K562 (cell line): ENCODE measurements around the gene GFRA1. TPM values are rescaled to one million over a fixed set of nuclear protein-coding genes. Genes with fewer than 3 reads are reported as not detected.

Source experiments
- ATAC-seq: fragments of 200-7000 bp; cut with Tn5 transposase; 3 replicates; pipeline ENCODE4 v1.9.1; 2020; ENCODE audit warnings: moderate library complexity
- BruUV-seq: library from RNA; stranded (reverse); fragments of 400-500 nt; replicated peaks from 2 replicates; lab custom pipeline; 2021; lab: Mats Ljungman, UMichigan
- CTCF ChIA-PET: fragments of 300-600 bp; formaldehyde crosslinking; extraction: SDS; loops from one replicate; lab custom pipeline; 2021; ENCODE audit warnings: low intra/inter-chr PET ratio; lab: Yijun Ruan, JAX
- POLR2A ChIA-PET: fragments of 300-600, 350-650 bp; sonication (Branson Sonifier 250); formaldehyde crosslinking; extraction: SDS; loops from one replicate; lab custom pipeline; 2021; ENCODE audit warnings: antibody characterized with exemption, inconsistent platforms; lab: Yijun Ruan, JAX
- DNase-seq, 4 experiments: peaks; one replicate each; pipeline versions ENCODE4 v3.0.0 to v3.0.0-alpha.2; 2011 to 2018; ENCODE audit warnings: low spot score in 3 of 4, mixed read lengths in 3 of 4; ENCODE audit errors: extremely low read depth in 1 of 4
- FAIRE-seq: peaks from 2 replicates; lab custom pipeline; 2011; peaks lifted over from hg19 to GRCh38; lab: Jason Lieb, UNC
- H2AFZ ChIP-seq: 2 replicates; pipeline ENCODE4 v1.6.0; 2011; ENCODE audit warnings: low read depth, low read length, control low read depth, inconsistent platforms
- H3K27ac ChIP-seq: fragments of 200-600 bp; 3 replicates; pipeline ENCODE4 v1.8.0; 2011; ENCODE audit warnings: low read depth, mild to moderate bottlenecking, control low read depth, inconsistent platforms, low read length, moderate library complexity, mixed read lengths; ENCODE audit errors: extremely low read depth
- H3K27me3 ChIP-seq, 2 experiments: fragments of 300-600 bp in 1 of 2; 2 replicates in 1 of 2; 3 replicates in 1 of 2; pipeline versions ENCODE4 v1.6.0 to v1.8.0; 2011; ENCODE audit warnings: inconsistent platforms in 2 of 2, low read length in 2 of 2, mild to moderate bottlenecking in 1 of 2, mixed read lengths in 1 of 2, moderate library complexity in 1 of 2; ENCODE audit not compliant: control insufficient read depth in 2 of 2, insufficient read depth in 2 of 2
- H3K36me3 ChIP-seq: fragments of 300-600 bp; 3 replicates; pipeline ENCODE4 v1.8.0; 2011; ENCODE audit warnings: mild to moderate bottlenecking, low read length, inconsistent platforms; ENCODE audit not compliant: control insufficient read depth, insufficient read depth
- H3K4me1 ChIP-seq, 2 experiments: fragments of 200-600 bp in 1 of 2; replicated peaks in 1 of 2; 2 replicates in 1 of 2; 3 replicates in 1 of 2; pipeline versions ENCODE4 v1.5.1 to v1.8.0; 2011; ENCODE audit warnings: inconsistent platforms in 2 of 2, low read length in 2 of 2, mild to moderate bottlenecking in 1 of 2, mixed read lengths in 1 of 2, moderate library complexity in 1 of 2; ENCODE audit not compliant: control insufficient read depth in 2 of 2, insufficient read depth in 2 of 2
- H3K4me2 ChIP-seq: 2 replicates; pipeline ENCODE4 v1.6.1; 2011; ENCODE audit warnings: low read length, control low read depth, inconsistent platforms, mixed read lengths; ENCODE audit not compliant: insufficient read depth
- H3K4me3 ChIP-seq: fragments of 200-600 bp; sonication (generic), shearing (Covaris generic); 2 replicates; pipeline ENCODE4 v1.5.1; 2016; ENCODE audit warnings: control low read depth, inconsistent platforms
- H3K79me2 ChIP-seq: fragments of 200-600 bp; 3 replicates; pipeline ENCODE4 v1.8.0; 2011; ENCODE audit warnings: low read length, inconsistent platforms; ENCODE audit not compliant: control insufficient read depth, insufficient read depth
- H3K9ac ChIP-seq, 2 experiments: 2 replicates each; pipeline versions ENCODE4 v1.6.0 to v1.6.1; 2011; ENCODE audit warnings: low read depth in 2 of 2, low read length in 2 of 2, control low read depth in 1 of 2, inconsistent platforms in 1 of 2, mild to moderate bottlenecking in 1 of 2, mixed read lengths in 1 of 2; ENCODE audit not compliant: insufficient read depth in 1 of 2
- H3K9me1 ChIP-seq: one replicate; pipeline ENCODE4 v1.6.0; 2011; ENCODE audit warnings: inconsistent platforms, mild to moderate bottlenecking, low read length, moderate library complexity; ENCODE audit not compliant: control insufficient read depth, insufficient read depth
- H3K9me3 ChIP-seq: replicated peaks from 2 replicates; pipeline ENCODE4 v1.5.1; 2011; ENCODE audit warnings: low read depth, low read length, inconsistent platforms; ENCODE audit not compliant: control insufficient read depth, insufficient read depth
- H4K20me1 ChIP-seq: replicated peaks from 2 replicates; pipeline ENCODE4 v1.6.1; 2011; ENCODE audit warnings: low read length, inconsistent platforms, mixed read lengths; ENCODE audit not compliant: control insufficient read depth, insufficient read depth
- BHLHE40 ChIP-seq: IDR thresholded peaks from 2 replicates; pipeline ENCODE4 v1.6.1; 2011; ENCODE audit warnings: low read length, improper control_type of control experiment
- CBX5 ChIP-seq: IDR thresholded peaks from 2 replicates; pipeline ENCODE4 v1.6.1; 2014; ENCODE audit warnings: low read depth, borderline replicate concordance
- CCNT2 ChIP-seq: IDR thresholded peaks from 2 replicates; pipeline ENCODE4 v1.6.1; 2011; ENCODE audit warnings: borderline replicate concordance, low read depth, mild to moderate bottlenecking, moderate library complexity, mixed read lengths, low read length; ENCODE audit not compliant: insufficient read length; ENCODE audit errors: extremely low read depth
- KAT8 ChIP-seq: fragments of 450-650 bp; IDR thresholded peaks from 2 replicates; pipeline ENCODE4 v1.6.1; 2016; ENCODE audit warnings: low read depth, mild to moderate bottlenecking
- KLF6 ChIP-seq: fragments of 250-450 bp; sonication (Bioruptor Pico); IDR thresholded peaks from 2 replicates; pipeline ENCODE4 v1.4.0; 2020; ENCODE audit warnings: mild to moderate bottlenecking, moderate library complexity, borderline replicate concordance
- TAF1 ChIP-seq: IDR thresholded peaks from 2 replicates; pipeline ENCODE4 v1.6.1; 2011; ENCODE audit warnings: mild to moderate bottlenecking, low read length, moderate library complexity; ENCODE audit not compliant: insufficient read depth, control insufficient read depth, severe bottlenecking; ENCODE audit errors: extremely low read depth
- WGBS: fragments of 100-300 bp; shearing (Covaris generic); methylation state at CpG from one replicate; pipeline ENCODE4 v1.1.6; 2016; ENCODE audit warnings: low coverage, mixed read lengths; ENCODE audit not compliant: insufficient coverage; ENCODE audit errors: missing lambda C conversion rate; 5-methylcytosine and 5-hydroxymethylcytosine counted together
- in situ Hi-C: fragments of 300-500 bp; cut with MboI; formaldehyde crosslinking; loops from 4 replicates; pipeline ENCODE4 v1.15.0; 2018; ENCODE audit warnings: inconsistent platforms, mixed read lengths
- intact Hi-C: fragments of 100-400 bp; cut with micrococcal nuclease; formaldehyde crosslinking; loops from 2 replicates; pipeline ENCODE4 v1.14.2; 2022
- polyA plus RNA-seq, 8 experiments: library from polyadenylated mRNA; depleted of rRNA in 4 of 8; stranded (reverse) in 5 of 8; unstranded in 3 of 8; fragments of >200 nt; fragmentation: Nextera tagmentation in 2 of 8; fragmentation: Illumina TruSeq in 1 of 8; extraction: Ambion mirVana in 2 of 8; extraction: Trizol in 1 of 8; gene quantifications; 2 replicates each; pipeline versions ENCODE4 v1.2.1 to v1.2.3, GENCODE V29; 2011 to 2014; ENCODE audit warnings: inconsistent platforms in 1 of 8, missing spikeins in 1 of 8
- total RNA-seq, 7 experiments: library from RNA; depleted of rRNA in 6 of 7; stranded (reverse); fragments of >200 nt in 6 of 7; fragmentation: Illumina TruSeq in 2 of 7; extraction: Trizol in 2 of 7; gene quantifications; 2 replicates each; pipeline versions ENCODE4 v1.2.1 to v1.2.3, GENCODE V29; 2011 to 2021; ENCODE audit warnings: low replicate concordance in 1 of 7
- TF ChIP-seq, protein P1 (sequence below), 2 experiments: fragments of 450-650 bp in 1 of 2; IDR thresholded peaks; 2 replicates each; pipeline ENCODE4 v1.6.1; 2011 to 2017; ENCODE audit warnings: low read depth in 2 of 2, antibody characterized with exemption in 1 of 2, borderline replicate concordance in 1 of 2, low read length in 1 of 2, mild to moderate bottlenecking in 1 of 2, mixed read lengths in 1 of 2; ENCODE audit not compliant: control insufficient read depth in 1 of 2
- TF ChIP-seq, protein P2 (sequence below): fragments of 250-450 bp; sonication (Bioruptor Pico); IDR thresholded peaks from 2 replicates; pipeline ENCODE4 v1.9.0; 2021; ENCODE audit warnings: mild to moderate bottlenecking

GFRA1 gene
- total and polyA plus RNA-seq, 9 of the 15 experiments (the other 6 are each of a cell fraction or from before 2014, with no cell fraction given), result 0.04 TPM; not detected in 8

DNA sequence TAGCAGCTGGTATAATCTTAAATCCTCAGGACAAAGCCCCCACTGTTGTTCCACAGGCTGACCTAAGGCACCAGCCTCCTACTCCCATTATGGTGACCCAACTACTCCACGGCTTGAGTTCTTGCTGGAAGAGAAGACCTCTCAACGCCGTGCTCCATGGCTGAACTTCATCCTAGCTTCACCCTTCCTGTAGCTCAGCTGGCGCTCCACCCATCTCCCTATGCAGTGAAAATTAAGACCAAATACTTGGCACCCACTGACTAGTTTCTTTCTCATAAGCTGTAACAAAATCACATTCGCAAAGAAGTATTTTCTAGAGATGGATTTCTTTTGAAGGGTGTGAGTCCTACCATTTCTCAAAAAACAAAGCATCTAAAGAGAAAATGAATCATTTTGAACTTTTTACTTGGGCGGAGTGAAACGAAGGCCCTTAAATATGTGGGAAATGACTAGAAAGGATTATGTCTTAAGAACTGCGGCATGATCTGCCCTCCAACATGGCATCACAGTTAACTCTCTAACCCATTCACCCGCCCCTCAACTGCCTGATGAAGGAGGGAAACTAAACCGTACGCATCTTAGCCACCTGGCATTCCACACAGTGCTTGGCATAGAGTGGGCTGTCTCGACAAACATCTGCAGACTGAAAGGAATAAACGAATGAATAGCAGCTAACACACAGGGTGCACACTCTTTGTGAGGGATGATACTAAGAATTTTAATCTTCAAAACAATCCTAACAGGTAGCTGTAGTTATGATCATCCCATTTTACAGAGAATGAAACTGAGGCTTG is 32.7 kb downstream of the GFRA1 start:
- FAIRE-seq, result no peak
- no TSS peak for BruUV-seq
- Histone ChIP-seq H3K79me2 (no peaks in the 10 kb centered on the region), H2AFZ (no peak overlapping the region), H3K4me1 (no peaks in the 10 kb centered on the region; a peak in 1 of 5 replicates), H3K9me1 (no peaks in the 10 kb centered on the region), H4K20me1 (no peaks in the 10 kb centered on the region), H3K4me3 (no peak overlapping the region), H3K27me3 (no peaks in the 10 kb centered on the region), H3K36me3 (no peaks in the 10 kb centered on the region), H3K9ac (no peak overlapping the region), H3K9me3 (no peaks in the 10 kb centered on the region), H3K27ac (no peak overlapping the region), H3K4me2 (no peak overlapping the region)
- DNase-seq, result no peak
- in situ Hi-C loops, result no loop called here
- CTCF ChIA-PET, result no interaction called here
- TF ChIP-seq, protein P1, sequence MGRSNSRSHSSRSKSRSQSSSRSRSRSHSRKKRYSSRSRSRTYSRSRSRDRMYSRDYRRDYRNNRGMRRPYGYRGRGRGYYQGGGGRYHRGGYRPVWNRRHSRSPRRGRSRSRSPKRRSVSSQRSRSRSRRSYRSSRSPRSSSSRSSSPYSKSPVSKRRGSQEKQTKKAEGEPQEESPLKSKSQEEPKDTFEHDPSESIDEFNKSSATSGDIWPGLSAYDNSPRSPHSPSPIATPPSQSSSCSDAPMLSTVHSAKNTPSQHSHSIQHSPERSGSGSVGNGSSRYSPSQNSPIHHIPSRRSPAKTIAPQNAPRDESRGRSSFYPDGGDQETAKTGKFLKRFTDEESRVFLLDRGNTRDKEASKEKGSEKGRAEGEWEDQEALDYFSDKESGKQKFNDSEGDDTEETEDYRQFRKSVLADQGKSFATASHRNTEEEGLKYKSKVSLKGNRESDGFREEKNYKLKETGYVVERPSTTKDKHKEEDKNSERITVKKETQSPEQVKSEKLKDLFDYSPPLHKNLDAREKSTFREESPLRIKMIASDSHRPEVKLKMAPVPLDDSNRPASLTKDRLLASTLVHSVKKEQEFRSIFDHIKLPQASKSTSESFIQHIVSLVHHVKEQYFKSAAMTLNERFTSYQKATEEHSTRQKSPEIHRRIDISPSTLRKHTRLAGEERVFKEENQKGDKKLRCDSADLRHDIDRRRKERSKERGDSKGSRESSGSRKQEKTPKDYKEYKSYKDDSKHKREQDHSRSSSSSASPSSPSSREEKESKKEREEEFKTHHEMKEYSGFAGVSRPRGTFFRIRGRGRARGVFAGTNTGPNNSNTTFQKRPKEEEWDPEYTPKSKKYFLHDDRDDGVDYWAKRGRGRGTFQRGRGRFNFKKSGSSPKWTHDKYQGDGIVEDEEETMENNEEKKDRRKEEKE (IDR thresholded peaks at IDR 0.05; ENCODE audit: borderline replicate concordance in 1 of 2, control insufficient read depth in 1 of 2, low read depth in 2 of 2, low read length in 1 of 2), result no peak
- TF ChIP-seq CCNT2 (no peak), BHLHE40 (no peak), TAF1 (no peak), CBX5 (no peak), KLF6 (CRISPR knock-in tag) (no peak), KAT8 (no peak)
- TF ChIP-seq, protein P2, sequence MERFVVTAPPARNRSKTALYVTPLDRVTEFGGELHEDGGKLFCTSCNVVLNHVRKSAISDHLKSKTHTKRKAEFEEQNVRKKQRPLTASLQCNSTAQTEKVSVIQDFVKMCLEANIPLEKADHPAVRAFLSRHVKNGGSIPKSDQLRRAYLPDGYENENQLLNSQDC, result no peak
- 0% methylated on average over 13 of the region's 13 CpGs for WGBS
- intact Hi-C loops, result no loop called here
- POLR2A ChIA-PET, result no interaction called here
- ATAC-seq, result no peak
